Spleen (tissue), 11 donors: ENCODE data around the gene NXN. TPM values are rescaled to one million over a fixed set of nuclear protein-coding genes. Genes with fewer than 3 reads are reported as not detected.

ENCODE experiments used
- DNase-seq: peaks from one replicate; pipeline ENCODE4 v3.0.0-alpha.2; 2020
- H3K27ac ChIP-seq, 8 donors: fragments of 200-600 bp; sonication (generic) in 7 of 8; 1 replicate in 4 of 8; 2 replicates in 4 of 8; pipeline versions ENCODE4 v1.5.0 to v1.8.0; 2016 to 2021; ENCODE audit warnings: inconsistent platforms in 4 of 8, mild to moderate bottlenecking in 4 of 8, moderate library complexity in 1 of 8
- H3K27me3 ChIP-seq, 7 donors: fragments of 200-600 bp; sonication (generic) in 6 of 7; replicated peaks in 1 of 7; 1 replicate in 4 of 7; 2 replicates in 3 of 7; pipeline versions ENCODE4 v1.5.0 to v1.8.0; 2016 to 2021; ENCODE audit warnings: inconsistent platforms in 3 of 7, mild to moderate bottlenecking in 1 of 7
- H3K36me3 ChIP-seq, 6 donors: fragments of 200-600 bp; sonication (generic) in 5 of 6; 1 replicate in 4 of 6; 2 replicates in 2 of 6; pipeline versions ENCODE4 v1.5.0 to v1.8.0; 2016 to 2021; ENCODE audit warnings: inconsistent platforms in 2 of 6
- H3K4me1 ChIP-seq, 6 donors: fragments of 200-600 bp; sonication (generic) in 5 of 6; 1 replicate in 3 of 6; 2 replicates in 3 of 6; pipeline versions ENCODE4 v1.5.0 to v1.8.0; 2016 to 2021; ENCODE audit warnings: inconsistent platforms in 3 of 6
- H3K4me3 ChIP-seq, 8 donors: fragments of 200-600 bp; sonication (generic) in 7 of 8; 1 replicate in 4 of 8; 2 replicates in 4 of 8; pipeline versions ENCODE4 v1.5.0 to v1.8.0; 2016 to 2021; ENCODE audit warnings: inconsistent platforms in 4 of 8, mild to moderate bottlenecking in 4 of 8, moderate library complexity in 2 of 8
- H3K9me3 ChIP-seq, 8 donors: fragments of 200-600 bp; sonication (generic) in 7 of 8; 1 replicate in 4 of 8; 2 replicates in 4 of 8; pipeline versions ENCODE4 v1.5.0 to v1.8.0; 2016 to 2021; ENCODE audit warnings: inconsistent platforms in 4 of 8
- CTCF ChIP-seq, 11 experiments: fragments of 200-600 bp in 7 of 11; fragments of 450-650 bp in 4 of 11; sonication (generic) in 4 of 11; IDR thresholded peaks in 8 of 11; conservative IDR thresholded peaks in 3 of 11; 1 replicate in 7 of 11; 2 replicates in 4 of 11; pipeline versions ENCODE4 v1.4.0 to v1.8.0; 2016 to 2021; ENCODE audit warnings: antibody characterized with exemption in 11 of 11, inconsistent platforms in 4 of 11, mild to moderate bottlenecking in 1 of 11
- POLR2A ChIP-seq, 3 donors: fragments of 450-650 bp; IDR thresholded peaks; one replicate each; pipeline ENCODE4 v1.5.1; 2017; ENCODE audit warnings: antibody characterized with exemption in 3 of 3, mild to moderate bottlenecking in 1 of 3
- POLR2AphosphoS5 ChIP-seq, 3 donors: sonication (generic); formaldehyde crosslinking; IDR thresholded peaks; one replicate each; pipeline ENCODE4 v1.5.1; 2017; ENCODE audit warnings: antibody characterized with exemption in 3 of 3
- WGBS, 5 donors: extraction: QIAGEN DNeasy Blood & Tissue Kit in 3 of 5; methylation state at CpG; one replicate each; pipeline versions ENCODE4 v1.1.5 to v1.1.7; 2013 to 2018; 5-methylcytosine and 5-hydroxymethylcytosine counted together
- intact Hi-C: fragments of 100-400 bp; cut with DNase I; formaldehyde crosslinking; loops from one replicate; pipeline ENCODE4 v1.15.0; 2023; ENCODE audit warnings: low total_unique reads
- polyA plus RNA-seq, 3 donors: library from polyadenylated mRNA; stranded (reverse); fragments of 200-250 nt; gene quantifications; one replicate each; pipeline ENCODE4 v1.2.1, GENCODE V29; 2013
- total RNA-seq, 7 donors: library from RNA; depleted of rRNA in 3 of 7; stranded (reverse); fragments of >200 nt in 3 of 7; fragmentation: NEBNext Ultra II Directional in 4 of 7; extraction: Animal tissue kit (Norgen Biotek cat#: 25700) in 4 of 7; gene quantifications; one replicate each; pipeline versions ENCODE4 v1.1.0 to v1.2.1, GENCODE V29; 2016 to 2021
- donor health status: healthy with polysubstance abuse.
- donor health status: DM: no; HTN: no; CAD: no; lungs with moderate emphysema.
- donor health status: DM: no; HTN: no; CAD: no.
- donor health status: Bipolar disorder and iron deficiency.
- donor health status: healthy.
- donor health status: DM: no; HTN: no; CAD: no.
- donor health status: DM: yes; HTN: yes; CAD: no.

NXN gene
- total and polyA plus RNA-seq, 10 donors, result 3.9 to 21.4 (median 10.3) TPM

GRCh38 chr17:892958-893357 is 86.6 kb downstream of the NXN start:
- intact Hi-C loops, result no loop called here
- Histone ChIP-seq H3K36me3 (no peaks in the 10 kb centered on the region), H3K4me3 (no peak overlapping the region), H3K27me3 (peaks cover 0 to 18% (median 0%) of the 10 kb centered on the region in 7 donors), H3K27ac (no peak overlapping the region), H3K9me3 (no peaks in the 10 kb centered on the region), H3K4me1 (peaks cover 0 to 17% (median 0%) of the 10 kb centered on the region in 6 donors)
- no peak for TF ChIP-seq CTCF (IDR thresholded peaks at IDR 0.05 in 8 of 11, conservative IDR thresholded peaks at IDR 0.05 in 3 of 11)
- no peak for DNase-seq
- WGBS, 5 donors, result 73 to 87% (median 87%) methylated on average over 8 of the region's 8 CpGs

GRCh38 chr17:888998-889441 is 90.6 kb downstream of the NXN start:
- 52 to 61% (median 58%) methylated on average over 11 to 12 of the region's 12 CpGs for WGBS, 5 donors
- intact Hi-C loops, result no loop called here
- H3K27me3 ChIP-seq, result peaks cover 0 to 4% (median 0%) of the 10 kb centered on the region in 7 donors
- H3K4me3 ChIP-seq, result no peak overlapping the region
- DNase-seq, result no peak
- TF ChIP-seq POLR2AphosphoS5 (IDR thresholded peaks at IDR 0.05) (no peak), POLR2A (IDR thresholded peaks at IDR 0.05) (no peak), CTCF (IDR thresholded peaks at IDR 0.05 in 8 of 11, conservative IDR thresholded peaks at IDR 0.05 in 3 of 11) (no peak)
- no peaks in the 10 kb centered on the region for H3K9me3 ChIP-seq
- no peaks in the 10 kb centered on the region for H3K36me3 ChIP-seq
- H3K4me1 ChIP-seq, result no peaks in the 10 kb centered on the region
- H3K27ac ChIP-seq, result no peak overlapping the region

- intact Hi-C loops, result no loop called here
- H3K36me3 ChIP-seq, result no peaks in the 10 kb centered on the region
- H3K27me3 ChIP-seq, result peaks cover 0 to 4% (median 0%) of the 10 kb centered on the region in 7 donors
- H3K4me1 ChIP-seq, result peaks cover 0 to 5% (median 2%) of the 10 kb centered on the region in 6 donors
- 75 to 86% (median 81%) methylated on average over 21 of the region's 21 CpGs for WGBS, 5 donors
- H3K9me3 ChIP-seq, result no peaks in the 10 kb centered on the region
- no peak overlapping the region for H3K4me3 ChIP-seq
- no peak overlapping the region for H3K27ac ChIP-seq
- TF ChIP-seq POLR2AphosphoS5 (IDR thresholded peaks at IDR 0.05) (no peak), CTCF (IDR thresholded peaks at IDR 0.05 in 8 of 11, conservative IDR thresholded peaks at IDR 0.05 in 3 of 11) (no peak), POLR2A (IDR thresholded peaks at IDR 0.05) (no peak)
- DNase-seq, result no peak
These were observed 91.9 kb downstream of the NXN start for GRCh38 chr17:887551-888209.

DNA sequence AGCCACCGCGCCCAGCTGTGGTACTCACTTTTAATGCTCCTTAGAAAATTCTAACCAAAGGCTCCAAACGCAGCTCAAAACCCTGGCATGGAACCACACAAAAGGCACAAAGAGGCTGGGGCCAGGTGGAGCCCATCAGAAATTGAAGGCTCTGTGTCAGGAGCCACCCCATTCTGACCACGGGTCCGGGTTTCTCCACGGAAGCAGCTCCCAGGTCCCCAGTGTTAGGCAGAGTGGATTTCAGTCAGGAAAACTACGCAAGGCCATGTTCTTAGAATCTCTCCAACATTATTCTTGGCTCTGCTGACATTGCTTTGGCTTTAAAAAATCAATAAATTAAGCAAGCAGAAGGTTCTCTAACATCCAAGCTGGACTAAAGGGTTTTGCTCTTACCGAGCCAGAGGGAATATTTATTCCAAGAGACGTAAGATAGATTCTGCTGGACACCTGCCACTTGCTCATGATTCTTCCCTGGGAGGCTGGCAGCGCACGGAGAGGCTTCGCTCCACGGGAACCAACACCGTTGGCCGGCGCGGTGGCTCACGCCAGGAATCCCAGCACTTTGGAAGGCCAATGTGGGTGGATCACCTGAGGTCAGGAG is 93.5 kb downstream of the NXN start:
- no peaks in the 10 kb centered on the region for H3K36me3 ChIP-seq
- no peak overlapping the region for H3K27ac ChIP-seq
- TF ChIP-seq POLR2A (IDR thresholded peaks at IDR 0.05) (no peak), POLR2AphosphoS5 (IDR thresholded peaks at IDR 0.05) (no peak), CTCF (IDR thresholded peaks at IDR 0.05 in 8 of 11, conservative IDR thresholded peaks at IDR 0.05 in 3 of 11) (no peak)
- 88 to 96% (median 93%) methylated on average over 18 of the region's 18 CpGs for WGBS, 5 donors
- no peaks in the 10 kb centered on the region for H3K9me3 ChIP-seq
- peaks cover 0 to 10% (median 4%) of the 10 kb centered on the region in 6 donors for H3K4me1 ChIP-seq
- intact Hi-C loops, result no loop called here
- H3K4me3 ChIP-seq, result no peak overlapping the region
- no peak for DNase-seq
- H3K27me3 ChIP-seq, result peaks cover 0 to 4% (median 0%) of the 10 kb centered on the region in 7 donors
